Liver (tissue), 9 donors: ENCODE results near the gene ASAP2. TPM values are rescaled to one million over a fixed set of nuclear protein-coding genes. Genes with fewer than 3 reads are reported as not detected.

ENCODE experiments used
- DNase-seq: peaks from one replicate; pipeline ENCODE4 v3.0.0-alpha.2; 2017; ENCODE audit warnings: low spot score
- H3K27ac ChIP-seq, 2 donors: one replicate each; pipeline ENCODE4 v1.7.0; 2013; ENCODE audit warnings: inconsistent platforms in 2 of 2, low read length in 2 of 2, control low read depth in 1 of 2, low read depth in 1 of 2, mild to moderate bottlenecking in 1 of 2
- H3K27me3 ChIP-seq, 4 donors: one replicate each; pipeline versions ENCODE4 v1.6.1 to v1.7.0; 2013; ENCODE audit warnings: low read length in 3 of 4, inconsistent platforms in 1 of 4, mild to moderate bottlenecking in 1 of 4, moderate library complexity in 1 of 4; ENCODE audit not compliant: control insufficient read depth in 4 of 4, insufficient read depth in 4 of 4
- H3K36me3 ChIP-seq, 4 donors: one replicate each; pipeline versions ENCODE4 v1.6.1 to v1.7.0; 2013; ENCODE audit warnings: low read length in 3 of 4, mild to moderate bottlenecking in 3 of 4, low read depth in 1 of 4, moderate library complexity in 1 of 4; ENCODE audit not compliant: control insufficient read depth in 4 of 4, insufficient read depth in 3 of 4
- H3K4me1 ChIP-seq, 4 donors: one replicate each; pipeline versions ENCODE4 v1.6.1 to v1.7.0; 2013; ENCODE audit warnings: low read length in 3 of 4, mild to moderate bottlenecking in 3 of 4, moderate library complexity in 1 of 4; ENCODE audit not compliant: control insufficient read depth in 4 of 4, insufficient read depth in 4 of 4
- H3K4me3 ChIP-seq, 3 donors: one replicate each; pipeline versions ENCODE4 v1.6.1 to v1.7.0; 2013; ENCODE audit warnings: low read length in 3 of 3, control low read depth in 1 of 3, low read depth in 1 of 3, mild to moderate bottlenecking in 1 of 3
- H3K9ac ChIP-seq, 2 donors: one replicate each; pipeline ENCODE4 v1.7.0; 2013; ENCODE audit warnings: low read length in 2 of 2, mild to moderate bottlenecking in 2 of 2, moderate library complexity in 2 of 2, control low read depth in 1 of 2, low read depth in 1 of 2
- H3K9me3 ChIP-seq, 4 donors: one replicate each; pipeline versions ENCODE4 v1.6.1 to v1.7.0; 2013; ENCODE audit warnings: low read length in 3 of 4; ENCODE audit not compliant: control insufficient read depth in 4 of 4
- FOXA1 ChIP-seq: IDR thresholded peaks from 2 replicates; pipeline ENCODE4 v1.6.1; 2016; ENCODE audit warnings: antibody characterized with exemption
- FOXA2 ChIP-seq: IDR thresholded peaks from 2 replicates; pipeline ENCODE4 v1.6.1; 2016; ENCODE audit warnings: antibody characterized with exemption
- HNF4A ChIP-seq, 2 donors: conservative IDR thresholded peaks; 2 replicates each; pipeline ENCODE4 v1.6.1; 2016; ENCODE audit warnings: antibody characterized with exemption in 2 of 2, mild to moderate bottlenecking in 2 of 2
- HNF4G ChIP-seq: IDR thresholded peaks from 2 replicates; pipeline ENCODE4 v1.6.1; 2016; ENCODE audit warnings: antibody characterized with exemption
- JUND ChIP-seq, 2 donors: IDR thresholded peaks; 2 replicates each; pipeline ENCODE4 v1.6.1; 2016; ENCODE audit warnings: antibody characterized with exemption in 2 of 2
- NR2F2 ChIP-seq: IDR thresholded peaks from 2 replicates; pipeline ENCODE4 v1.6.1; 2016; ENCODE audit warnings: antibody characterized with exemption
- RAD21 ChIP-seq, 2 donors: IDR thresholded peaks; 2 replicates each; pipeline ENCODE4 v1.6.1; 2016; ENCODE audit warnings: antibody characterized with exemption in 2 of 2, mild to moderate bottlenecking in 2 of 2
- TAF1 ChIP-seq: conservative IDR thresholded peaks from 2 replicates; pipeline ENCODE4 v1.6.1; 2016; ENCODE audit warnings: antibody characterized with exemption, mild to moderate bottlenecking
- YY1 ChIP-seq: IDR thresholded peaks from 2 replicates; pipeline ENCODE4 v1.6.1; 2016; ENCODE audit warnings: antibody characterized with exemption, mild to moderate bottlenecking
- WGBS: extraction: QIAGEN DNeasy Blood & Tissue Kit; methylation state at CpG from one replicate; pipeline ENCODE4 v1.1.7; 2013; 5-methylcytosine and 5-hydroxymethylcytosine counted together
- polyA plus RNA-seq, 2 donors: library from polyadenylated mRNA; stranded (reverse) in 1 of 2; unstranded in 1 of 2; fragments of 200-250 nt in 1 of 2; fragments of >200 nt in 1 of 2; fragmentation: Nextera tagmentation in 1 of 2; extraction: Ambion mirVana in 1 of 2; gene quantifications; one replicate each; pipeline versions ENCODE4 v1.2.1 to v1.2.3, GENCODE V29; 2013 to 2015
- total RNA-seq, 2 donors: library from RNA; depleted of rRNA; stranded (reverse); fragments of >200 nt; gene quantifications; one replicate each; pipeline ENCODE4 v1.2.3, GENCODE V29; 2014
- TF ChIP-seq, protein P1 (sequence below): IDR thresholded peaks from 2 replicates; pipeline ENCODE4 v1.6.1; 2016; ENCODE audit warnings: antibody characterized with exemption
- TF ChIP-seq, protein P2 (sequence below): IDR thresholded peaks from 2 replicates; pipeline ENCODE4 v1.6.1; 2016; ENCODE audit warnings: antibody characterized with exemption
- TF ChIP-seq, protein P3 (sequence below): IDR thresholded peaks from 2 replicates; pipeline ENCODE4 v1.6.1; 2016; ENCODE audit warnings: antibody characterized with exemption, mild to moderate bottlenecking
- TF ChIP-seq, protein P4 (sequence below): fragments of 150-350 bp; IDR thresholded peaks from 2 replicates; pipeline ENCODE4 v1.5.1; 2017; ENCODE audit warnings: improper control_type of control experiment, low read depth, low read length; ENCODE audit not compliant: missing input control
- donor health status: healthy.
- donor health status: healthy.
- donor health status: healthy.
- donor health status: healthy.
- donor health status: healthy.

The ASAP2 gene
- total and polyA plus RNA-seq, 4 donors: 0.36 to 5.9 (median 2.6) TPM

DNA sequence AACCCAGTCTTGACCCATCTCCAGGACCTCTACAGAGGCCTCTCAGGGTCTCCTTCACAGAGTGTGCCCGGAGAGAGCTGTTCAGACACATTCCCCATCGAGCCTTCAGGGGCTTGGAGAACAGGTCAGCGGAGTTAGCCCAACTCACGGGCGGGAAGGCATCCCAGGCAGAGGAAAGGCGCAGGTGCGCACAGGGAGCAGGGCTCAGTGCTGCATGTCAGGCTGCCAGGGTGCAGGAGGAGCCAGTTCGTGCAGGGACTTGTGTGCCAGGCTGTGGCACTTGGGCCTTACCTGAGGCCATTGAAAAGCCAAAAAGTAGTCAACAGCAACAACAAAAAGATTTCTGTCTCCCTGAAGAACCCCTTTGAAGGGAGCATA lies 112.7 kb downstream of the ASAP2 start:
- Histone ChIP-seq H3K36me3 (no peaks in the 10 kb centered on the region), H3K9me3 (no peaks in the 10 kb centered on the region), H3K4me1 (peaks cover 0 to 4% (median 0%) of the 10 kb centered on the region in 4 donors), H3K9ac (no peak overlapping the region), H3K27me3 (no peaks in the 10 kb centered on the region), H3K27ac (no peak overlapping the region), H3K4me3 (no peak overlapping the region)
- no peak for TF ChIP-seq NR2F2
- no peak for TF ChIP-seq TAF1
- TF ChIP-seq, protein P1, sequence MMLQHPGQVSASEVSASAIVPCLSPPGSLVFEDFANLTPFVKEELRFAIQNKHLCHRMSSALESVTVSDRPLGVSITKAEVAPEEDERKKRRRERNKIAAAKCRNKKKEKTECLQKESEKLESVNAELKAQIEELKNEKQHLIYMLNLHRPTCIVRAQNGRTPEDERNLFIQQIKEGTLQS: no peak
- TF ChIP-seq HNF4A (conservative IDR thresholded peaks at IDR 0.05): no peak
- no peak for TF ChIP-seq RAD21 (IDR thresholded peaks at IDR 0.05)
- TF ChIP-seq HNF4G: no peak
- 99% methylated on average over 8 of the region's 8 CpGs for WGBS
- no peak for DNase-seq

DNA sequence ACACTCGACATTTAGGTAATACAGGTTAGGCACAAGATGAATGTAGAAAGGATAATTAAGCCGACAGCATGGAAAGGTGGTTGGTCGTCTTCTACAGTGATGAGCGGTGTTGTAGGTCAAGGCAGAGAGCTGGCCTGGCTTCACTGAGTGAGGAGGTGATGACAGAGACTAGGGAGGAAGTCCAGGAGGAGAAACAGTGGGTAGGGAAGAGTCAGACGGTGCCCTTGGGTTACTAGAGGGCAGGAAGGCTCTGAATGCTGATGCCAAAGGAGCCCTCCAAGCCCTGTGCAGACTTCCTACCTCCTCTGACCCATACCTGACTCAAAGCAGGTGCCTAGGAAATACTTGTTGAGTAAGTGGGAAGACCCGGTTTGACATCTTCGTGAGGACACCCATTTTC lies 116.0 kb downstream of the ASAP2 start:
- no peaks in the 10 kb centered on the region for H3K9me3 ChIP-seq
- 92% methylated on average over 7 of the region's 7 CpGs for WGBS
- H3K9ac ChIP-seq: no peak overlapping the region
- no peak overlapping the region for H3K4me3 ChIP-seq
- no peaks in the 10 kb centered on the region for H3K36me3 ChIP-seq
- no peaks in the 10 kb centered on the region for H3K27me3 ChIP-seq
- peaks cover 0 to 4% (median 0%) of the 10 kb centered on the region in 4 donors for H3K4me1 ChIP-seq
- DNase-seq: no peak
- H3K27ac ChIP-seq: no peak overlapping the region
- TF ChIP-seq HNF4G (no peak), JUND (IDR thresholded peaks at IDR 0.05) (no peak), HNF4A (conservative IDR thresholded peaks at IDR 0.05) (no peak), FOXA1 (no peak), FOXA2 (no peak), NR2F2 (no peak), RAD21 (IDR thresholded peaks at IDR 0.05) (no peak), YY1 (no peak)
- TF ChIP-seq, protein P2, sequence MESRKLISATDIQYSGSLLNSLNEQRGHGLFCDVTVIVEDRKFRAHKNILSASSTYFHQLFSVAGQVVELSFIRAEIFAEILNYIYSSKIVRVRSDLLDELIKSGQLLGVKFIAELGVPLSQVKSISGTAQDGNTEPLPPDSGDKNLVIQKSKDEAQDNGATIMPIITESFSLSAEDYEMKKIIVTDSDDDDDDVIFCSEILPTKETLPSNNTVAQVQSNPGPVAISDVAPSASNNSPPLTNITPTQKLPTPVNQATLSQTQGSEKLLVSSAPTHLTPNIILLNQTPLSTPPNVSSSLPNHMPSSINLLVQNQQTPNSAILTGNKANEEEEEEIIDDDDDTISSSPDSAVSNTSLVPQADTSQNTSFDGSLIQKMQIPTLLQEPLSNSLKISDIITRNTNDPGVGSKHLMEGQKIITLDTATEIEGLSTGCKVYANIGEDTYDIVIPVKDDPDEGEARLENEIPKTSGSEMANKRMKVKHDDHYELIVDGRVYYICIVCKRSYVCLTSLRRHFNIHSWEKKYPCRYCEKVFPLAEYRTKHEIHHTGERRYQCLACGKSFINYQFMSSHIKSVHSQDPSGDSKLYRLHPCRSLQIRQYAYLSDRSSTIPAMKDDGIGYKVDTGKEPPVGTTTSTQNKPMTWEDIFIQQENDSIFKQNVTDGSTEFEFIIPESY: no peak
- TF ChIP-seq, protein P3, sequence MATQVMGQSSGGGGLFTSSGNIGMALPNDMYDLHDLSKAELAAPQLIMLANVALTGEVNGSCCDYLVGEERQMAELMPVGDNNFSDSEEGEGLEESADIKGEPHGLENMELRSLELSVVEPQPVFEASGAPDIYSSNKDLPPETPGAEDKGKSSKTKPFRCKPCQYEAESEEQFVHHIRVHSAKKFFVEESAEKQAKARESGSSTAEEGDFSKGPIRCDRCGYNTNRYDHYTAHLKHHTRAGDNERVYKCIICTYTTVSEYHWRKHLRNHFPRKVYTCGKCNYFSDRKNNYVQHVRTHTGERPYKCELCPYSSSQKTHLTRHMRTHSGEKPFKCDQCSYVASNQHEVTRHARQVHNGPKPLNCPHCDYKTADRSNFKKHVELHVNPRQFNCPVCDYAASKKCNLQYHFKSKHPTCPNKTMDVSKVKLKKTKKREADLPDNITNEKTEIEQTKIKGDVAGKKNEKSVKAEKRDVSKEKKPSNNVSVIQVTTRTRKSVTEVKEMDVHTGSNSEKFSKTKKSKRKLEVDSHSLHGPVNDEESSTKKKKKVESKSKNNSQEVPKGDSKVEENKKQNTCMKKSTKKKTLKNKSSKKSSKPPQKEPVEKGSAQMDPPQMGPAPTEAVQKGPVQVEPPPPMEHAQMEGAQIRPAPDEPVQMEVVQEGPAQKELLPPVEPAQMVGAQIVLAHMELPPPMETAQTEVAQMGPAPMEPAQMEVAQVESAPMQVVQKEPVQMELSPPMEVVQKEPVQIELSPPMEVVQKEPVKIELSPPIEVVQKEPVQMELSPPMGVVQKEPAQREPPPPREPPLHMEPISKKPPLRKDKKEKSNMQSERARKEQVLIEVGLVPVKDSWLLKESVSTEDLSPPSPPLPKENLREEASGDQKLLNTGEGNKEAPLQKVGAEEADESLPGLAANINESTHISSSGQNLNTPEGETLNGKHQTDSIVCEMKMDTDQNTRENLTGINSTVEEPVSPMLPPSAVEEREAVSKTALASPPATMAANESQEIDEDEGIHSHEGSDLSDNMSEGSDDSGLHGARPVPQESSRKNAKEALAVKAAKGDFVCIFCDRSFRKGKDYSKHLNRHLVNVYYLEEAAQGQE: no peak
- TF ChIP-seq, protein P4, sequence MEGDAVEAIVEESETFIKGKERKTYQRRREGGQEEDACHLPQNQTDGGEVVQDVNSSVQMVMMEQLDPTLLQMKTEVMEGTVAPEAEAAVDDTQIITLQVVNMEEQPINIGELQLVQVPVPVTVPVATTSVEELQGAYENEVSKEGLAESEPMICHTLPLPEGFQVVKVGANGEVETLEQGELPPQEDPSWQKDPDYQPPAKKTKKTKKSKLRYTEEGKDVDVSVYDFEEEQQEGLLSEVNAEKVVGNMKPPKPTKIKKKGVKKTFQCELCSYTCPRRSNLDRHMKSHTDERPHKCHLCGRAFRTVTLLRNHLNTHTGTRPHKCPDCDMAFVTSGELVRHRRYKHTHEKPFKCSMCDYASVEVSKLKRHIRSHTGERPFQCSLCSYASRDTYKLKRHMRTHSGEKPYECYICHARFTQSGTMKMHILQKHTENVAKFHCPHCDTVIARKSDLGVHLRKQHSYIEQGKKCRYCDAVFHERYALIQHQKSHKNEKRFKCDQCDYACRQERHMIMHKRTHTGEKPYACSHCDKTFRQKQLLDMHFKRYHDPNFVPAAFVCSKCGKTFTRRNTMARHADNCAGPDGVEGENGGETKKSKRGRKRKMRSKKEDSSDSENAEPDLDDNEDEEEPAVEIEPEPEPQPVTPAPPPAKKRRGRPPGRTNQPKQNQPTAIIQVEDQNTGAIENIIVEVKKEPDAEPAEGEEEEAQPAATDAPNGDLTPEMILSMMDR: no peak
- TF ChIP-seq, protein P1: no peak
